Lower lobe of right lung (tissue), 2 donors: ENCODE results near the gene NCKAP5. TPM values are rescaled to one million over a fixed set of nuclear protein-coding genes. Genes with fewer than 3 reads are reported as not detected.

Source experiments
- ATAC-seq, 2 donors: fragments of 200-7000 bp; cut with Tn5 transposase; one replicate each; pipeline ENCODE4 v1.9.1; 2020 to 2022; ENCODE audit warnings: mild to moderate bottlenecking in 2 of 2, moderate library complexity in 2 of 2
- DNase-seq: peaks from one replicate; pipeline ENCODE4 v3.0.0-alpha.2; 2020
- H3K27ac ChIP-seq: fragments of 200-600 bp; one replicate; pipeline ENCODE4 v1.8.0; 2022
- H3K27me3 ChIP-seq: fragments of 200-600 bp; one replicate; pipeline ENCODE4 v1.8.0; 2022; ENCODE audit warnings: low read depth
- H3K36me3 ChIP-seq: fragments of 200-600 bp; one replicate; pipeline ENCODE4 v1.8.0; 2022; ENCODE audit warnings: mild to moderate bottlenecking
- H3K4me1 ChIP-seq: fragments of 200-600 bp; one replicate; pipeline ENCODE4 v1.8.0; 2022
- H3K4me3 ChIP-seq: fragments of 200-600 bp; one replicate; pipeline ENCODE4 v1.8.0; 2022; ENCODE audit warnings: mild to moderate bottlenecking
- H3K9me3 ChIP-seq: fragments of 200-600 bp; one replicate; pipeline ENCODE4 v1.8.0; 2022
- CTCF ChIP-seq: fragments of 200-600 bp; IDR thresholded peaks from one replicate; pipeline ENCODE4 v1.8.0; 2022; ENCODE audit warnings: antibody characterized with exemption, mild to moderate bottlenecking
- intact Hi-C: fragments of 100-400 bp; cut with DNase I; formaldehyde crosslinking; loops from one replicate; pipeline ENCODE4 v1.11.0; 2022
- total RNA-seq: library from RNA; stranded (reverse); fragmentation: NEBNext Ultra II Directional; extraction: Animal tissue kit (Norgen Biotek cat#: 25700); gene quantifications from one replicate; pipeline ENCODE4 v1.2.1, GENCODE V29; 2021
- donor health status: DM: no; HTN: yes; CAD: no; lungs with severe emphysema.

NCKAP5 gene
- total RNA-seq, 1 donor from 2014 or later = 34.6 TPM

DNA sequence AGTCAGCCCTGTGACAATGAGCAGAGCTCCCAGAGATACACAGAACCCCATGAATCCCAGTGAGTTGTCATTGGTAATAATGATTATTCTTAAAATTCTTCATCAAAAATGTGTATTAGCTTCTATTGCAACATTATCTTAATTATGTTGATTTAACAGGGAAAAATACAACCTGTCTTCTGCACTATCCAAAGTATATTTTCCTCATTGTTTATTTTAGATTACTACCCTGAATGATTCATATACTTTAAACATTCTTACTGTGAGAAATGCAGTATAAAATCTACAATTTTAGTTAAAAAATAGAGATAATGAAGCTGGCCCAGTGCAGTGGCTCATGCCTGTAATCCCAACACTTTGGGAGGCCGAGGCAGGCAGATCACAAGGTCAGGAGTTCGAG lies 773.0 kb downstream of the NCKAP5 start:
- ATAC-seq (no peak), DNase-seq (no peak)
- H3K4me1 ChIP-seq = no peaks in the 10 kb centered on the region
- no peaks in the 10 kb centered on the region for H3K9me3 ChIP-seq
- intact Hi-C loops = no loop called here
- H3K27ac ChIP-seq = no peak overlapping the region
- TF ChIP-seq CTCF = no peak
- no peaks in the 10 kb centered on the region for H3K27me3 ChIP-seq
- no peak overlapping the region for H3K4me3 ChIP-seq
- peaks cover 6% of the 10 kb centered on the region for H3K36me3 ChIP-seq

GRCh38 chr2:132793532-132793931 lies 774.7 kb downstream of the NCKAP5 start:
- H3K4me1 ChIP-seq = no peaks in the 10 kb centered on the region
- no peak for DNase-seq
- no peak for TF ChIP-seq CTCF
- no peak for ATAC-seq
- H3K27me3 ChIP-seq = no peaks in the 10 kb centered on the region
- no peak overlapping the region for H3K4me3 ChIP-seq
- no peaks in the 10 kb centered on the region for H3K9me3 ChIP-seq
- H3K27ac ChIP-seq = no peak overlapping the region
- intact Hi-C loops = no loop called here
- peaks cover 6% of the 10 kb centered on the region for H3K36me3 ChIP-seq

GRCh38 chr2:132790207-132790785 lies 778.0 kb downstream of the NCKAP5 start:
- no peak for TF ChIP-seq CTCF
- no peaks in the 10 kb centered on the region for H3K4me1 ChIP-seq
- no peak overlapping the region for H3K4me3 ChIP-seq
- intact Hi-C loops = no loop called here
- H3K27ac ChIP-seq = no peak overlapping the region
- H3K27me3 ChIP-seq = no peaks in the 10 kb centered on the region
- ATAC-seq (no peak), DNase-seq (no peak)
- H3K36me3 ChIP-seq = peaks cover 6% of the 10 kb centered on the region
- H3K9me3 ChIP-seq = no peaks in the 10 kb centered on the region

DNA sequence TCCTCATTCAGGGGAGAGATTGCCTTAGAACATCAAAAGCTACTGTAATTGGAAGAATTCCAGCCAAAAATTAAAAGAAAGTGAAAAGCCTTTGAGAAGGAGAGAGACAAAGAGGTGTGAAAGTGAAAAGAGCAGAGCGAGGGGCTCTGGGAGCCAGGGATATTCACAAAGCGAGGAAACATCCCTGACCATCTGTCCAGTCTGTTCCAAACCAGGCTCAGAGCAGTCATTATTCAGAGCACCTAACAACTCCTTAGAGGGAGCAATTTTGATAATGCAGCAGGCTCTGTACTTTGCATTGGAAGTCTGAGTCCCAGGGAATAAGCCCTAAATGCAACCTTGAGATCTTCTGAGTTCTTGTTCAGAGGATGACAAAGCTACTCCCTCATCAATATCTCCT lies 779.2 kb downstream of the NCKAP5 start:
- intact Hi-C loops = no loop called here
- H3K4me3 ChIP-seq = no peak overlapping the region
- H3K9me3 ChIP-seq = no peaks in the 10 kb centered on the region
- DNase-seq (no peak), ATAC-seq (no peak)
- no peaks in the 10 kb centered on the region for H3K27me3 ChIP-seq
- H3K36me3 ChIP-seq = peaks cover 10% of the 10 kb centered on the region
- H3K27ac ChIP-seq = no peak overlapping the region
- H3K4me1 ChIP-seq = no peaks in the 10 kb centered on the region
- TF ChIP-seq CTCF = no peak

GRCh38 chr2:132788310-132788838 lies 779.9 kb downstream of the NCKAP5 start:
- ATAC-seq (no peak), DNase-seq (no peak)
- H3K9me3 ChIP-seq = no peaks in the 10 kb centered on the region
- no peak overlapping the region for H3K4me3 ChIP-seq
- H3K4me1 ChIP-seq = no peaks in the 10 kb centered on the region
- no peak for TF ChIP-seq CTCF
- no peak overlapping the region for H3K27ac ChIP-seq
- intact Hi-C loops = no loop called here
- H3K27me3 ChIP-seq = no peaks in the 10 kb centered on the region
- H3K36me3 ChIP-seq = peaks cover 5% of the 10 kb centered on the region
